T-helper 1 cell (primary cell): ENCODE data around the gene SSU72.
A peak's percentile ranks its signal among the peaks of the same experiment; 100 is the strongest.

Source experiments
- DNase-seq, 5 donors: peaks; one replicate each; pipeline ENCODE4 v3.0.0-alpha.2; 2012 to 2020
- total RNA-seq, 4 donors: gene quantifications; one replicate each; lab custom pipeline; 2026; lab: John Stamatoyannopoulos, UW

Gene SSU72
- 108 to 115 (median 113) reads per million in 4 donors for total RNA-seq

DNA sequence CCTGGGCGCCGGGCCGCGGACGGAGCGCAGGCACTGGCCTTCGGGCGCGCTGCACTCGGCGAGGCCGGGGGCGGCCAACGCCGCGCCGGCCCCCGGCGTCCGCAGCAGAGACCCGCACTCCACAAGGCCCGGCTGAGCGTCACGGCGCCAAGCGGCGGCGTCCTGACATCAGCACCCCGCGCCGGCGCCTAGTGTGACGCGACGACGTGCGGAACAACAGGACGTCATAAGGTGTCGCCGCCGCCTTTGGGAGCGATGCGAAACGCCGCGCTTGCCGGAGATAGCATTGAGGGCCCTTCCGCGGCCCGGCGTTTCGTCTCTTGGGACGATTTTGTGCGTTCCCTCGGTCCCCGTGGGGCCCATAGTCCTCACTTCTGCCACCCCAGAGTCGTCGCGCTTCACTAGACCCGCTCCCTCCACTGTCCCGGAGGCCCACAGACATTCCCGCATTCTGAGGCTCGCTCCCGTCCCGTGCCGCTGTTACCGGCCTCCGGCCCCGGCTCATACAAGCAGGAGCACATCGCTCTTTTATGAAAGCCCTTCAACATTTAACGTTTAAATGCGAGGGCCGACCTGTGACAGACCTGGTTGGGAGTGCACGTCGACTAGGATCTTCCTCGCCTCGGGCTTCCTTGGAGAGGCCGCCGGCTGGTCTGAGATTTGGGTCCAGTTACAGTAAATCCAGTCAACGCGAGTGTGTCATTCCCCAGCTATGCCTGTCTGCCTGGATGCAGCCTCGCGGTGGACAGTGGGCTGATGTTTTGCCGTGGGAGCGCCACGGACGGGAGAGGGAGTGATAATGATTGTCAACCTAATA is at the start of gene SSU72:
Gene SSU72, minus strand, starts transcription at position 143 of the 817 bp plus-strand sequence. CDS start 306 bp downstream, outside the sequence.
- DNase-seq: peak; percentile 84 to 95 (median 91)

DNA sequence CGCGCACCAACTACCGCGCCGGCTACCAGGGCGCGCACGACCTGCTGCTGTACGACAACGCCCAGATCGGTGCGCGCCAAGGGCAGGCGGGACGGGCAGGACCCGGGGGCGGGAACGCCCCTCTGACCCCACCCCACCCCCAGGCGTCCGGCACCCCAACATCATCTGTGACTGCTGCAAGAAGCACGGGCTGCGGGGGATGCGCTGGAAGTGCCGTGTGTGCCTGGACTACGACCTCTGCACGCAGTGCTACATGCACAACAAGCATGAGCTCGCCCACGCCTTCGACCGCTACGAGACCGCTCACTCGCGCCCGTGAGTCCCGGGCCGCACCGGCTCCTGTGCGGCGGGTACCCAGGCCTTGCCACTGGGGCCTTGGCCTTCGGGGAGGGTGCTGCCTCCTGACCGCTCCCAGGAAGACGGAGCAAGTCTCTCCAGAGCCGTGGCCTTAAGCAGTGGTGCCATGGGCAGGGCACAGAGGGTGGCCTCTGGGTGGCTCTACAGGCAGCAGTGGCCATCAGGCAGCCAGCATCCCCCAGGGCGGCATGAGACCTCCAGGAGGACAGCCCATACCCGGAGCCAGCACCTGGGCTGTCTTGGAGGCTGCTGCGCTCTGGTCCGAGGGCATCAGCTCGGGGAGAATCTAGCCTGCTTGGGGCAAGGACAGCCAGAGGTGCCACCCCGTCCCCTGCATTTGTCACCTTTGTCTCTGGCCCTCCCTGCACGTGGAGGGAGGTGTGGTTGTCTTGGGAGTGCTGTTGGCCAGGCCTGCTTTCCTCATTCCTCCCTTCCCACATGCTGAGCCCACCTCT is 49.2 kb upstream of the SSU72 start:
- no peak for DNase-seq

DNA sequence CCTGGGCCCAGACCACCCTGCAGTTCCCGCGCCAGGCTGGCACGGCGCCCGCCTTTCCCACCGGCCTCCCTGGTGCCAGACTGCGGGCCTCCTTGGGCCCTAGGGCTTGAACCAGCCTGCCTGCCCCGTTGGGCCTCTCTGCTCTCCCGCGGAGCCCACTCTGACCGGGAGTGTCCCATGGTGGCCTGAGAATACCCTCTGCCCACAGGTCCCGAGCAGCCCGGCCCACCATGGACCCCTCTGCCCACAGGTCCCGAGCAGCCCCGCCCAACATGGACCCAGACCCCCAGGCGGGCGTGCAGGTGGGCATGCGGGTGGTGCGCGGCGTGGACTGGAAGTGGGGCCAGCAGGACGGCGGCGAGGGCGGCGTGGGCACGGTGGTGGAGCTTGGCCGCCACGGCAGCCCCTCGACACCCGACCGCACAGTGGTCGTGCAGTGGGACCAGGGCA is 48.5 kb upstream of the SSU72 start:
- DNase-seq: no peak

- no peak for DNase-seq
Measured at GRCh38 chr1:1622788-1623094, 48.1 kb upstream of the SSU72 start.

DNA sequence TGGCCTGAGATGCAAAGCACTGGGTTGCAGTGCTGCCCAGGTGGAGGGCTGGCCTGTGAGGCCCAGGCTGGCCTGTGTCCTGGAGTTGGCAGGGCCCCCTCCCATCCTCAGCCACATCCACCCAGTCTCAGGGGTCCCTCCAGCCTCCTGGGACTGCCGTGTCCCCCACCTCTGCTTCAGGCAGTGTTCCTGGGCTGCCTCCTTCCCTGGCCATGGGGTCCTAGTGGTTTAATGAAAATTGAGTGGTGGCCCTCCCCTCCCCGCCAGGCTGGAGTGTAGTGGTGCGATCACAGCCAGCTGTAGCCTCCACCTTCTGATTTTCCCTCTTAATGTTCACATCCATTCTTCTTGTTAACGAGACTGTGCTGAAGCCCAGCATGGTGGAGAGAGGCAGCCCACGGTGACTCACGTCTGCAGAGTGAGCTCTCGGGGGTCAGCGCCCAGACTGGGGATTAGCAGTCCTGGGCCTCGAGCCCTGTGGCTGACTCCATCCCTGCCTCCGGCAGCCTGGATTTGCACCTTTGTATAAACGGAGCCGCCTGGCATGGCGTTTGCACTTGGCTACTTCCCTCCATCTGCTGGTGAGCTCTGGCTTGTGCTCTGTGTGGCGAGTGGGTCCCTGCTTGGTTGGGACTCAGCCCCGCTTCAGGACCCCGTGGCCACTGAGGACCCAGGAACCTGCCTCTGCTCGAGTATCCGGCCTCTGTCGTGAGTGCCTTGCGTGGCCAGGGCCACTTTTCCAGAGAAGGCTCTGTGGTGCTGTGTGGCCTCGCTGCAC is 47.5 kb upstream of the SSU72 start:
- no peak for DNase-seq

- no peak for DNase-seq
Measured at GRCh38 chr1:1621173-1622009, 46.7 kb upstream of the SSU72 start.

GRCh38 chr1:1620433-1621139 is 45.9 kb upstream of the SSU72 start:
- DNase-seq: peak in 1 of 5 donors; percentile 5

GRCh38 chr1:1619917-1620361 is 45.3 kb upstream of the SSU72 start:
- DNase-seq: no peak

- DNase-seq: no peak
Measured at GRCh38 chr1:1618396-1619068, 43.9 kb upstream of the SSU72 start.

GRCh38 chr1:1617925-1618324 is 43.3 kb upstream of the SSU72 start:
- DNase-seq: peak in 1 of 5 donors; percentile 5

GRCh38 chr1:1617516-1617915 is 42.9 kb upstream of the SSU72 start:
- DNase-seq: no peak

- DNase-seq: peak in 1 of 5 donors; percentile 4
Measured at GRCh38 chr1:1616838-1617237, 42.2 kb upstream of the SSU72 start.

DNA sequence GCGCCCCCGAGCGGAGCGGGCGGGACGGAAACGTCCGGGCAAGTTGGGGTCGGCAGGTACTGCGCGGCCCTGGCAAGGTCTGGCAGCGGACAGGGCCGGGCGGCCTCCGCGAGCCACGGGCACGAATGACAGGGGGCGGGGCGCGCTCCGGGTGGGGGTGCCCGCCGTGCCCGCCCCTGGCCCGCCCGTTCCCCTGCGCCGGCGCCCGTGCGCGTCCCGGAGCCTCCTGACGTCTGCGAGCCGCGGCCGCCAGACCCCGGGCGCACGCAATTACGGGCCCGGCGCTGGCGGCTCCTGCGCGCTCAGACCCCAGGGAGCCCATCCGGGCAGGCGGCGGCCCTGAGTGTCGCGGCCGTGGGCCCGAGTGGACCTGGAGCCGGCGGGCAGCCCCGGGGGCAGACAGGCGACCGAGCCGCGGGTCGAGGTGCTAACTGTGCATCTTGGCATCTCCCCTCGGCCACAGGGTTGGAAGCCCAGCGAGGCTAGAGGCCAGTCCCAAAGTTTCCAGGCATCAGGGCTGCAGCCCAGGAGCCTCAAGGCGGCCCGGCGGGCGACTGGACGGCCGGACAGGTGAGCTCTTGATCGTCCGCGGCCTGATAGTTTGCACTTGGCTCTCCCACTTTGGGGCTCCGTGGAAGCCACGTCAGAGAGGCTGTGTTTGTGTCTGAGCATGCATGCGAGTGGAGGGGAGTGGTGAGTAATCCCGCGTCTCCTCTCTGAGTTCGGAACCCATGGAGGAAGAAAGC is 41.6 kb upstream of the SSU72 start:
- peak in 4 of 5 donors; percentile 13 to 61 (median 36) for DNase-seq

- peak; percentile 96 to 100 (median 98) for DNase-seq
Measured at GRCh38 chr1:1615256-1616044, 40.8 kb upstream of the SSU72 start, which contains the start of gene MIB2. MIB2 (plus strand) TSS chr1:1615500; CDS start chr1:1623453, 7,953 bp downstream.

DNA sequence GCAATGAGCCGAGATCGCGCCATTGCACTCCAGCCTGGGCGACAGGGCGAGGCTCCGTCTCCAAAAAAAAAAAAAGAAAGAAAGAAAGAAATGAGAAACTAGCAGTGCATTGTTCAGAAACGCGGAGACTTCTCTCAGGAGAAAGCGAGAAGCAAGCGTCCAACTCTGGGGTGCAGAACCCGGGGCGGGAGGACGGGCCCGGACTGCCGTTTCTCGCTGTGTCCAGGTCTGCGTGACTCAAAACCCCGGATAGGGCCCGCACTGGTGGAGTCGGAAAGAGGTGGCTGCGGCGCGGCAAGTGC is 40.2 kb upstream of the SSU72 start:
- no peak for DNase-seq

DNA sequence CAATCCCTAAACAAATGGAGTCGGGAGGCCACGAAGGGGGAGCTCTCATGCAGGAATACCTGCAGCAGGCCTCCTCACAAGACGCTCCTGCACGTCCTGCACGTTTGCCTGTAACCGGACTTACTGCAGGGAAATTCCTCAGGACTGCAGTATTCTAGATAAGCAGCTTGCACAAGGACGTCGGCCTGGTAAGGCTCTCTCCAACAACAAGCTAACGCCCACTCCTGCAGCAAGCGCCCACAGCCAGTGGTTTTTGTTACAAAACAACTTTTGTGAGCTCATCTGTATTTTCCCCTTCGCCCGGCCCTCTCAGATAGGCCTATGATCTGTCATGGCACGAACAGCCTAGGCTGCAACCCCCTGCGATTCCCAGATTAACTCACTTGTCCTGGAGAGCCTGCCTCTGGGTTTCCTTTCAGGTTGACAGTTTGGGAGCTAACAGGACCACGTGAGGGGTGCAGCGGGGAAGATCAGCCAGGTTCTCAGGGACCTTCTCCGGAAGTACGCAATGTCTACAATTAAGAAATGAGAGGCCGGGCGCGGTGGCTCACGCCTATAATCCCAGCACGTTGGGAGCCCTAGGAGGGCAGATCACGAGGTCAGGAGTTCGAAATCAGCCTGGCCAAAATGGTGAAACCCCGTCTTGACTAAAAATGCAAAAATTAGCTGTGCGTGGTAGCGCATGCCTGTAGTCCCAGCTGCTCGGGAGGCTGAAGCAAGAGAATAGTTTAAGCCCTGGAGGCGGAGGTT is 39.7 kb upstream of the SSU72 start:
- DNase-seq: peak; percentile 30 to 45 (median 36)

GRCh38 chr1:1613509-1614082 is 38.9 kb upstream of the SSU72 start:
- DNase-seq: no peak

DNA sequence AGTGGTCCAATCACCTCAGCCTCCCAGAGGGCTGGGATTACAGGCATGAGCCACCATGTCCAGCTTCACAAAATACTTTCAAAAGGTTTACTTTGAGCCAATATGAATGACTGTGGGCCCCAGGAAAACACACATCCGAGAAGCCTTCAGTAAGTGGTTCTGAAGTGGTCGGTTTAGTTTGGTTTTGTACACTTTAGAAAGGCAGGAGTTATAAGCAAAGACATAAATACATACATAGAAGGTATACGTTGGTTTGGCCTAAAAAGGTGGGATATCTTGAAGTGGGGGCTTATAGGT is 37.4 kb upstream of the SSU72 start:
- DNase-seq: no peak
